Effector memory CD8-positive, alpha-beta T cell (primary cell): ENCODE results near the gene SORCS3.

Experiments used
- ATAC-seq: fragments of 150-1000 bp; cut with Tn5 transposase; replicated peaks from 2 replicates; pipeline ENCODE4 v1.10.0; 2021; ENCODE audit warnings: mild to moderate bottlenecking, moderate library complexity
- DNase-seq, 3 experiments: peaks; one replicate each; pipeline ENCODE4 v3.0.0; 2021
- H3K27ac Mint-ChIP-seq, 2 donors: one replicate each; pipeline ENCODE4 v1.8.0; 2022; ENCODE audit warnings: mild to moderate bottlenecking in 2 of 2, mixed read lengths in 2 of 2, moderate library complexity in 2 of 2
- H3K27me3 Mint-ChIP-seq, 2 donors: one replicate each; pipeline ENCODE4 v1.8.0; 2022; ENCODE audit warnings: mixed read lengths in 2 of 2
- H3K36me3 Mint-ChIP-seq: one replicate; pipeline ENCODE4 v1.8.0; 2022; ENCODE audit warnings: mild to moderate bottlenecking, moderate library complexity, mixed read lengths; ENCODE audit not compliant: insufficient read depth
- H3K4me1 Mint-ChIP-seq, 2 donors: one replicate each; pipeline ENCODE4 v1.8.0; 2022; ENCODE audit warnings: low read depth in 2 of 2, mixed read lengths in 2 of 2
- H3K4me3 Mint-ChIP-seq, 2 donors: one replicate each; pipeline ENCODE4 v1.8.0; 2022; ENCODE audit warnings: mild to moderate bottlenecking in 2 of 2, mixed read lengths in 2 of 2, moderate library complexity in 2 of 2
- H3K9me3 Mint-ChIP-seq, 2 donors: one replicate each; pipeline ENCODE4 v1.8.0; 2022; ENCODE audit warnings: mixed read lengths in 2 of 2
- total RNA-seq, 9 experiments: gene quantifications; one replicate each; lab custom pipeline; 2026; lab: John Stamatoyannopoulos, UW

The SORCS3 gene
- total RNA-seq = 0 to 0.06 (median 0) reads per million in 9 experiments

DNA sequence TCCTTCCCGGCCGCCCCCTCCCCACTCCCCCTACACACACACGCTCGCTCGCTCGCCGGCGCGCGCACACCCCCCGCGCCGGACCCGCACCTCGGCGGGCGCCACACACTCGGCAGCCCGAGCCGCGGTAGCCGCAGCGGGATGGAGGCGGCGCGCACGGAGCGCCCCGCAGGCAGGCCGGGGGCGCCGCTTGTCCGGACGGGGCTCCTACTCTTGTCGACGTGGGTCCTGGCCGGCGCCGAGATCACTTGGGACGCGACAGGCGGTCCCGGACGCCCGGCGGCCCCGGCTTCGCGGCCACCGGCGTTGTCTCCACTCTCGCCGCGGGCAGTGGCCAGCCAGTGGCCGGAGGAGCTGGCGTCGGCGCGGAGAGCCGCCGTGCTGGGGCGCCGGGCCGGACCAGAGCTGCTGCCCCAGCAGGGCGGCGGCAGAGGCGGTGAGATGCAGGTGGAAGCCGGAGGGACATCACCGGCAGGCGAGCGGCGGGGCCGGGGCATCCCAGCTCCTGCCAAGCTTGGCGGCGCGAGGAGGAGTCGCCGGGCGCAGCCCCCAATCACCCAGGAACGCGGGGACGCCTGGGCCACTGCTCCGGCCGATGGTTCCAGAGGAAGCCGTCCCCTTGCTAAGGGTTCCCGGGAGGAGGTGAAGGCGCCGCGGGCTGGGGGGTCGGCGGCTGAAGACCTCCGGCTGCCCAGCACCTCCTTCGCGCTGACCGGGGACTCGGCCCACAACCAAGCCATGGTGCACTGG, at the start of gene SORCS3:
SORCS3 (plus strand) TSS at position 104 of the 750 bp plus-strand sequence.
- H3K27ac Mint-ChIP-seq = no peak within 1 kb of the TSS
- no peaks in the 10 kb centered on the region for H3K4me1 Mint-ChIP-seq
- no peak within 1 kb of the TSS for H3K4me3 Mint-ChIP-seq

GRCh38 chr10:104591441-104591840, 49.6 kb upstream of the SORCS3 start:
- no peak for DNase-seq
- Mint-ChIP-seq H3K4me1 (peaks cover 8 to 13% of the 10 kb centered on the region in 2 donors), H3K27me3 (peaks cover 39 to 59% of the 10 kb centered on the region in 2 donors), H3K36me3 (no peaks in the 10 kb centered on the region), H3K27ac (no peak overlapping the region), H3K9me3 (no peaks in the 10 kb centered on the region), H3K4me3 (no peak overlapping the region)
- ATAC-seq = no peak

More for the DNA sequence above, at the start of gene SORCS3:
- Mint-ChIP-seq H3K27me3 (peaks cover 58 to 76% of the 10 kb centered on the region in 2 donors), H3K36me3 (no peaks in the 10 kb centered on the region), H3K9me3 (no peaks in the 10 kb centered on the region)
- ATAC-seq (no peak), DNase-seq (no peak)

GRCh38 chr10:104601166-104601565, 39.9 kb upstream of the SORCS3 start:
- H3K4me3 Mint-ChIP-seq = no peak overlapping the region
- no peak overlapping the region for H3K27ac Mint-ChIP-seq
- H3K4me1 Mint-ChIP-seq = no peaks in the 10 kb centered on the region
- DNase-seq (no peak), ATAC-seq (no peak)
- H3K27me3 Mint-ChIP-seq = peaks cover 52 to 54% of the 10 kb centered on the region in 2 donors
- H3K36me3 Mint-ChIP-seq = no peaks in the 10 kb centered on the region
- no peaks in the 10 kb centered on the region for H3K9me3 Mint-ChIP-seq

GRCh38 chr10:104608091-104608828, 32.8 kb upstream of the SORCS3 start:
- Mint-ChIP-seq H3K4me3 (no peak overlapping the region), H3K27ac (no peak overlapping the region), H3K4me1 (no peaks in the 10 kb centered on the region), H3K9me3 (no peaks in the 10 kb centered on the region), H3K27me3 (peaks cover 14 to 41% of the 10 kb centered on the region in 2 donors), H3K36me3 (no peaks in the 10 kb centered on the region)
- ATAC-seq (no peak), DNase-seq (no peak)

DNA sequence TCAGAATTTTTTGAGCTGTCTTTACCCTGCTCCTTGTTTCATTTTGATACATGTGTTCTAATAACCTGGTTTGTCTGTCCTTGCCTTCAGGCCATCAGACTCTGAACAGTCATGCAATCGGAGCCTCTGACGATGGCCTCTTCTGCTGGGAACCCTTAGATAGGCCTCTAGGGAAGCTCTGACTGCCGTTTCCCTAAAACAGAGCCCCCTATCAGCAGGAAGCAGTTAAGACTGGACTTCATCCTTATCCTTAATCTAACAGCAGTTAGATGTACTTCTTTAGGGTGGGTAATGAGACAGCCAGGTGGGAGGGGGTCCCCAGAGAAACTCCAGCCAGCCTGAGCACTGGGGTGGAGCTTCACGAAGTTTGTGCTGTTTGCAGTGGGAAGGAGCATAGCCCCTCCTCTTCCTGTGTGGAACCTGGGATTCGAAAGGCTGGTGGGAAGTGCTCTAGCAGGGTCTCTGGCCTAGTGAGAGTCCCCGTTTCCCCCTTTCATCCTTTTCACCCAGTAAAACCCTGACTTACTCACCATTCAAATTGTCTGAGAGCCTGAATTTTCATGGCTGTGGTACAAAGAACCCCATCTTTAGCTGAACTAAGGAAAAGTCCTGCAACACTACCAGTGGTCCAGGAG, 28.4 kb upstream of the SORCS3 start:
- Mint-ChIP-seq H3K4me3 (no peak overlapping the region), H3K4me1 (no peaks in the 10 kb centered on the region), H3K36me3 (no peaks in the 10 kb centered on the region), H3K27me3 (peaks cover 15 to 48% of the 10 kb centered on the region in 2 donors), H3K9me3 (no peaks in the 10 kb centered on the region), H3K27ac (no peak overlapping the region)
- no peak for ATAC-seq
- no peak for DNase-seq

- no peak for DNase-seq
- Mint-ChIP-seq H3K9me3 (no peaks in the 10 kb centered on the region), H3K4me1 (no peaks in the 10 kb centered on the region), H3K4me3 (no peak overlapping the region), H3K27me3 (peaks cover 21 to 53% of the 10 kb centered on the region in 2 donors), H3K36me3 (no peaks in the 10 kb centered on the region), H3K27ac (no peak overlapping the region)
- ATAC-seq = no peak
These were observed 27.7 kb upstream of the SORCS3 start for GRCh38 chr10:104613406-104613805.

DNA sequence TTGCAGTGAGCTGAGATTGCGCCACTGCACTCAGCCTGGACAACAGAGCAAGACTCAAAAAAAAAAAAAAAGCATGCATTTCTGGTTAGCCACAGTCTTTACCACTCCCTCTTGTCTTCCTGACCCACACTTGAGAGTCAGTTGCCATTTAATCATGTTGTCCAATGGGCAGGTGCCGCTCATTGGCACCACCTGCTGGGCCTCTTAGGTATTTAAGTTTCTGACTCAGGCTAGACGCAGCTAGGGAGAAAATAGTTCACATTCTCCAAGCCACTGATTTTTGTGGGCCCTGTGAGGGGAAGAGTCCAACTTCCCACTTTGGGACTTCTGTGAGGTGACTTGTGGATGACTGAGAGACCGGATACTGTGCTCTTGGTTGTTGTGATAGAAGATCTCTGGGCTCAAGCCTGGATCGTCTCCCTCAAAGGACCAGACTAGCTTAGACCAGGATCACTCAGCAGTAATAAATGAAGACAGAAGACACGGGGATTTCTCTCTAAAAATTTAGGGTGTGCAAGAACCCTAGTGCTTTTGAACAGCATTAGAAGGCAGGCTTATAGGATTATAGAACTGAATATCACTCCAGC, 26.8 kb upstream of the SORCS3 start:
- Mint-ChIP-seq H3K4me3 (no peak overlapping the region), H3K4me1 (no peaks in the 10 kb centered on the region), H3K27ac (no peak overlapping the region), H3K36me3 (no peaks in the 10 kb centered on the region), H3K9me3 (no peaks in the 10 kb centered on the region), H3K27me3 (peaks cover 21 to 51% of the 10 kb centered on the region in 2 donors)
- DNase-seq (peak in 1 of 3 experiments; percentile 3), ATAC-seq (no peak)

GRCh38 chr10:104615136-104615535, 26.0 kb upstream of the SORCS3 start:
- peaks cover 29 to 59% of the 10 kb centered on the region in 2 donors for H3K27me3 Mint-ChIP-seq

GRCh38 chr10:104617831-104618230, 23.3 kb upstream of the SORCS3 start:
- no peak for ATAC-seq
- DNase-seq = no peak
- no peak overlapping the region for H3K4me3 Mint-ChIP-seq
- no peaks in the 10 kb centered on the region for H3K9me3 Mint-ChIP-seq
- no peaks in the 10 kb centered on the region for H3K36me3 Mint-ChIP-seq
- H3K4me1 Mint-ChIP-seq = no peaks in the 10 kb centered on the region
- no peak overlapping the region for H3K27ac Mint-ChIP-seq
- H3K27me3 Mint-ChIP-seq = peaks cover 39 to 59% of the 10 kb centered on the region in 2 donors

More at GRCh38 chr10:104615136-104615535, 26.0 kb upstream of the SORCS3 start:
- Mint-ChIP-seq H3K9me3 (no peaks in the 10 kb centered on the region), H3K36me3 (no peaks in the 10 kb centered on the region), H3K4me3 (no peak overlapping the region), H3K4me1 (no peaks in the 10 kb centered on the region), H3K27ac (no peak overlapping the region)
- ATAC-seq = no peak
- DNase-seq = no peak

- DNase-seq (no peak), ATAC-seq (no peak)
- no peaks in the 10 kb centered on the region for H3K9me3 Mint-ChIP-seq
- H3K27me3 Mint-ChIP-seq = peaks cover 63 to 65% of the 10 kb centered on the region in 2 donors
- H3K4me1 Mint-ChIP-seq = no peaks in the 10 kb centered on the region
- H3K27ac Mint-ChIP-seq = no peak overlapping the region
- H3K36me3 Mint-ChIP-seq = no peaks in the 10 kb centered on the region
- H3K4me3 Mint-ChIP-seq = no peak overlapping the region
These were observed 18.9 kb upstream of the SORCS3 start for GRCh38 chr10:104622175-104622574.

DNA sequence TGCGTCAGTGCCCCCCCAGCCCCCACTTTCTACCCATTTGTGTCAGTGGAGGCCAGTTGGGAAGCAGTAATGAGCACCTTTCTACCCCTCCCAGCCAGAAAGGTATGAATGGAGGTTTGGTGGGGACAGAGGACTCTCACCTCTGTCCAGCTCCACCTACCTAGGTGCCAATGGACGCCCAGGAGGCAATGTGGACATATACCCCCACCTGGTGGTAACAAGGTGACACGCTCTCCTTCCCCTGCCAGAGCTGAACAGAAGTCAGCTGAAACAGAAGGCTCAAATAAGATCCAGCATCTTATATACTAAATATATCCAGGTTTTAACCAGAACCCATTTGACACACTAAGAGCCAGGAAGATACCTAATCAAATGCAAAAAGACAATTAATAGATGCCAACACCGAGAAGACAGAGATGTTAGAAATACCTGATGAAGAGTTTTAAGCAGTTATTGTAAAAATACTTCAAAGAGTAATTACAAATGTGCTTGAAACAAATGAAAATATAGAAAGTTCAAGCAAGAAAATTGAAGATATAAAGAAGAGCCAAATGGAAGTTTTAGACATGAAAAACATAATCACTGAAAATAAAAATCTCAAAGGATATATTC, 18.4 kb upstream of the SORCS3 start:
- ATAC-seq (no peak), DNase-seq (no peak)
- peaks cover 57 to 61% of the 10 kb centered on the region in 2 donors for H3K27me3 Mint-ChIP-seq

GRCh38 chr10:104630731-104631130, 10.4 kb upstream of the SORCS3 start:
- DNase-seq = no peak
- Mint-ChIP-seq H3K4me3 (no peak overlapping the region), H3K27ac (no peak overlapping the region), H3K9me3 (no peaks in the 10 kb centered on the region), H3K27me3 (peaks cover 40 to 44% of the 10 kb centered on the region in 2 donors), H3K36me3 (peaks cover 2% of the 10 kb centered on the region), H3K4me1 (no peaks in the 10 kb centered on the region)
- ATAC-seq = no peak

More for the DNA sequence above, 18.4 kb upstream of the SORCS3 start:
- H3K27ac Mint-ChIP-seq = no peak overlapping the region
- H3K4me1 Mint-ChIP-seq = no peaks in the 10 kb centered on the region
- H3K36me3 Mint-ChIP-seq = no peaks in the 10 kb centered on the region
- no peaks in the 10 kb centered on the region for H3K9me3 Mint-ChIP-seq
- no peak overlapping the region for H3K4me3 Mint-ChIP-seq

GRCh38 chr10:104631946-104632345, 9.1 kb upstream of the SORCS3 start:
- H3K36me3 Mint-ChIP-seq = peaks cover 2% of the 10 kb centered on the region
- ATAC-seq (no peak), DNase-seq (no peak)
- H3K4me3 Mint-ChIP-seq = no peak overlapping the region
- no peaks in the 10 kb centered on the region for H3K9me3 Mint-ChIP-seq
- no peaks in the 10 kb centered on the region for H3K4me1 Mint-ChIP-seq
- peaks cover 37 to 47% of the 10 kb centered on the region in 2 donors for H3K27me3 Mint-ChIP-seq
- H3K27ac Mint-ChIP-seq = no peak overlapping the region
